GM21526 (cell line): Measurements from ENCODE around the gene SORT1.
"Not testable (repeated sequence)": the region's sequence is repeated elsewhere in the genome, so short reads cannot be mapped to it uniquely, and the experiment has no call there.

Experiments
- ATAC-seq: cut with Tn5 transposase; IDR thresholded peaks from one replicate; pipeline ENCODE4 v1.9.1; 2021; ENCODE audit warnings: moderate library complexity; ENCODE audit not compliant: unreplicated experiment, low FRiP score

Gene SORT1

GRCh38 chr1:109383087-109383779, 14.5 kb downstream of the SORT1 start:
- ATAC-seq: no peak

- no peak for ATAC-seq
Observed at GRCh38 chr1:109381573-109381972, 16.1 kb downstream of the SORT1 start.

- ATAC-seq: no peak
Observed at GRCh38 chr1:109379907-109380306, 17.8 kb downstream of the SORT1 start.

GRCh38 chr1:109379422-109379821, 18.3 kb downstream of the SORT1 start:
- ATAC-seq: no peak

- no peak for ATAC-seq
Observed at GRCh38 chr1:109377698-109378097, 20.0 kb downstream of the SORT1 start.

- ATAC-seq: not testable (repeated sequence)
Observed at GRCh38 chr1:109373696-109374095, 24.0 kb downstream of the SORT1 start.

- no peak for ATAC-seq
Observed at GRCh38 chr1:109373126-109373525, 24.6 kb downstream of the SORT1 start.

GRCh38 chr1:109372281-109372680, 25.4 kb downstream of the SORT1 start:
- no peak for ATAC-seq

- ATAC-seq: no peak
Observed at GRCh38 chr1:109371341-109371739, 26.4 kb downstream of the SORT1 start.

- no peak for ATAC-seq
Observed at GRCh38 chr1:109370712-109371340, 26.9 kb downstream of the SORT1 start.

GRCh38 chr1:109369167-109369746, 28.5 kb downstream of the SORT1 start:
- no peak for ATAC-seq

- ATAC-seq: no peak
Observed at GRCh38 chr1:109368464-109368863, 29.3 kb downstream of the SORT1 start.

GRCh38 chr1:109367626-109368025, 30.1 kb downstream of the SORT1 start:
- ATAC-seq: no peak

GRCh38 chr1:109365642-109366204, 32.0 kb downstream of the SORT1 start:
- ATAC-seq: no peak

GRCh38 chr1:109361649-109362048, 36.1 kb downstream of the SORT1 start:
- ATAC-seq: no peak

- ATAC-seq: no peak
Observed at GRCh38 chr1:109361069-109361468, 36.6 kb downstream of the SORT1 start.

- no peak for ATAC-seq
Observed at GRCh38 chr1:109357616-109358015, 40.1 kb downstream of the SORT1 start.

GRCh38 chr1:109356915-109357314, 40.8 kb downstream of the SORT1 start:
- ATAC-seq: no peak

GRCh38 chr1:109356505-109356904, 41.2 kb downstream of the SORT1 start:
- ATAC-seq: no peak

GRCh38 chr1:109354929-109355328, 42.8 kb downstream of the SORT1 start:
- no peak for ATAC-seq

GRCh38 chr1:109351457-109351856, 46.3 kb downstream of the SORT1 start:
- no peak for ATAC-seq

GRCh38 chr1:109350655-109351054, 47.1 kb downstream of the SORT1 start:
- no peak for ATAC-seq
